ENCODE measurements around the gene PRDM16. TPM values are rescaled to one million over a fixed set of nuclear protein-coding genes. Genes with fewer than 3 reads are reported as not detected.

Gene PRDM16
- total RNA-seq, 1 experiment from 2014 or later, result 0.17 TPM

GRCh38 chr1:3267550-3268270 is 198.7 kb downstream of the PRDM16 start:
- no peaks in the 10 kb centered on the region for H3K27me3 ChIP-seq (ENCODE audit: insufficient read depth, low read length)
- no peaks in the 10 kb centered on the region for H3K79me1 ChIP-seq (ENCODE audit: insufficient read depth, low read depth, low read length, poor library complexity, severe bottlenecking)
- no peak overlapping the region for H3K56ac ChIP-seq (ENCODE audit: insufficient read length, low read depth, low read length)
- no peak overlapping the region for H3K27ac ChIP-seq (ENCODE audit: insufficient read length, low read depth, low read length)
- no peak overlapping the region for H2BK15ac ChIP-seq (ENCODE audit: low read depth, low read length)
- H3K4ac ChIP-seq (ENCODE audit: low read depth, low read length), result no peak overlapping the region
- H3K18ac ChIP-seq (ENCODE audit: insufficient read length, low read depth, low read length), result no peak overlapping the region
- no peak overlapping the region for H3K4me2 ChIP-seq (ENCODE audit: insufficient read depth, insufficient read length, low read length)
- DNase-seq, result no peak
- no peak overlapping the region for H4K5ac ChIP-seq (ENCODE audit: insufficient read length, low read depth, low read length)
- Mint-ChIP-seq H3K4me1 (peaks cover 8 to 16% of the 10 kb centered on the region in 2 experiments), H3K27me3 (ENCODE audit: low read depth) (peaks cover 2% of the 10 kb centered on the region), H3K36me3 (ENCODE audit: insufficient read depth in 1 of 3, low read depth in 3 of 3) (no peaks in the 10 kb centered on the region), H3K4me3 (no peak overlapping the region), H3K27ac (0 out of 7 replicates have a peak overlapping the region, but pooled peaks of 1 of the 3 experiments have one; percentile 55), H3K9me3 (peaks cover 0 to 7% of the 10 kb centered on the region in 2 experiments; a peak in 3 of 5 replicates)
- H2BK20ac ChIP-seq (ENCODE audit: low read depth, low read length, poor library complexity, severe bottlenecking), result no peak overlapping the region
- H2AK5ac ChIP-seq (ENCODE audit: insufficient read length, low read length), result no peak overlapping the region
- H3K23ac ChIP-seq (ENCODE audit: insufficient read length, low read depth, low read length), result no peak overlapping the region
- H3K4me1 ChIP-seq (ENCODE audit: insufficient read depth, low read length), result no peaks in the 10 kb centered on the region
- no peaks in the 10 kb centered on the region for H3K23me2 ChIP-seq (ENCODE audit: insufficient read length, low read depth, low read length, poor library complexity, severe bottlenecking)
- H2BK12ac ChIP-seq (ENCODE audit: insufficient read length, low read depth, low read length), result no peak overlapping the region
- no peak overlapping the region; the same call in 1 of the 2 replicates for H3K14ac ChIP-seq (ENCODE audit: insufficient read depth, low read length)
- H2BK120ac ChIP-seq (ENCODE audit: low read depth, low read length, poor library complexity, severe bottlenecking), result no peak overlapping the region
- no peaks in the 10 kb centered on the region for H3K79me2 ChIP-seq (ENCODE audit: insufficient read depth, low read length)
- no CpG with 5 or more reads among the region's 43 CpGs for WGBS (ENCODE audit: extremely low coverage, insufficient read length, low lambda C conversion rate)
- no peaks in the 10 kb centered on the region for H4K20me1 ChIP-seq (ENCODE audit: control insufficient read depth, insufficient read depth, insufficient read length)
- no peak for TF ChIP-seq CTCF (conservative IDR thresholded peaks at IDR 0.05)
- H4K8ac ChIP-seq (replicated peaks; ENCODE audit: insufficient read length, low read depth, low read length), result no peak overlapping the region
- no peak overlapping the region for H2BK5ac ChIP-seq (ENCODE audit: insufficient read length, low read length)
- H4K91ac ChIP-seq (ENCODE audit: insufficient read length, low read depth, low read length), result no peak overlapping the region
- H2AFZ ChIP-seq (ENCODE audit: low read length), result no peak overlapping the region
- H3K9ac ChIP-seq (ENCODE audit: extremely low read depth, insufficient read length, low read length), result no peak overlapping the region
- H3K9me3 ChIP-seq (ENCODE audit: control insufficient read depth, low read depth, low read length), result no peaks in the 10 kb centered on the region
- no peak overlapping the region for H3T11ph ChIP-seq (ENCODE audit: low read length)

Data from H9 (cell line).